Activated gamma-delta T cell treated with anti-CD3 and anti-CD28 coated beads, Interleukin-2, amount 50 U/mL, for 16 hours (primary cell): ENCODE results near the gene NDUFA11.
"Not testable (repeated sequence)": the region's sequence is repeated elsewhere in the genome, so short reads cannot be mapped to it uniquely, and the experiment has no call there.

Experiments
- DNase-seq: peaks from one replicate; pipeline ENCODE4 v3.0.0-alpha.2; 2020; ENCODE audit warnings: low read depth

NDUFA11 gene

DNA sequence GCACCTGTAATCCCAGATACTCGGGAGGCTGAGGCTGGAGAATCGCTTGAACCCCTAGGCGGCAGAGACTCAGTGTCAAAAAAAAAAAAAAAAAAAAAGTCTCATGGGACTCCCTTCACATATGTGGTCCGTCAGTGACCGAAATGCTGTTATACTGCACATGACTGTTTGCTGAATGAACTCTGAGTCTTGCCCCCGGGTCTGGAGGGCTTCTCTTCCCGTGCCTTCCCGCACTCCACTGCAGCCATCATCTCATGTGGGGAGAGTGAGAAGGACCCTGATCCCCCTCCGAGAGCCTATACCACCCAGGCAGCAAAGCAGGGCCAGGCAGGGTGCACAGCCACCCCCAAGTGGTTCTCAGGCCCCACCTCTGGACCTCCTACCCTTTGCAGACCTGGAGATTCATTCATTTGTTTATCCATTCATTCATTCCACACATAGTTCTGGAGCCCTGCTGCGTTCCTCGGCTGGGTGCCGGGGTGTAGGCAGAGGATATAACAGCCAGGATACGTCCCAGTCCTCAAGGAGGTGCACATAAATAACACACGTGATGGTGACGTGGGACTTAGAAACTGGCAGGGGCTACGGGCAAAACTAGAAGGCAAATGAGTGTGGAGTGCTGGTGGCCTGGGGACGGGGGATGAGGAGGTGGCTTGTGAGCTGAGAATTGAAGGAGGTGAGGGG, 14.2 kb downstream of the NDUFA11 start:
- DNase-seq: no peak

DNA sequence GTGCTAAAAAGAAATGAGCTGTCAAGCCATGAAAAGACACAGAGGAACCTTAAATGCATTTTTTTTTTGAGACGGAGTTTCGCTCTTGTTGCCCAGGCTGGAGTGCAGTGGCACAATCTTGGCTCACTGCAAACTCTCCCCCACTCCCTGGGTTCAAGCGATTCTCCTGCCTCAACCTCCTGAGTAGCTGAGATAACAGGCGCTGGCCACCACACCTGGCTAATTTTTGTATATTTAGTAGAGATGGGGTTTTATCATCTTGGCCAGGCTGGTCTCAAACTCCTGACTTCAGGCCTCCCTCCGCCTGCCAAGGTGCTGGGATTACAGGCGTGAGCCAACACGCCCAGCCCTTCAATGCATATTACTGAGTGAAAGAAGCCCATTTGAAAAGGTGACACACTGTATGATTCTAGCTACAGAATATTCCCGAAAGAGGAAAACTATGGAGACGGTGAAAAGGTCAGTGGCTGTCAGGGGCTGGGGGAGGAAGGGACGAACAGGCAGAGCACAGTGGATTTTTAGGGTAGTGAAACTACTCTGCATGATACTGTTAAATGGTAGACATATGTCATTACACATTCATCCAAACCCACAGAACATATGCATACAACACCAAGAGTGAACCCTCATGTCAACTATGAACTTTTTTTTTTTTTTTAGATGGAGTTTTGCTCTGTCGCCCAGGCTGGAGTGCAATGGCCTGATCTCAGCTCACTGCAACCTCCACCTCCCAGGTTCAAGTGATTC, 19.4 kb downstream of the NDUFA11 start:
- DNase-seq: not testable (repeated sequence)

DNA sequence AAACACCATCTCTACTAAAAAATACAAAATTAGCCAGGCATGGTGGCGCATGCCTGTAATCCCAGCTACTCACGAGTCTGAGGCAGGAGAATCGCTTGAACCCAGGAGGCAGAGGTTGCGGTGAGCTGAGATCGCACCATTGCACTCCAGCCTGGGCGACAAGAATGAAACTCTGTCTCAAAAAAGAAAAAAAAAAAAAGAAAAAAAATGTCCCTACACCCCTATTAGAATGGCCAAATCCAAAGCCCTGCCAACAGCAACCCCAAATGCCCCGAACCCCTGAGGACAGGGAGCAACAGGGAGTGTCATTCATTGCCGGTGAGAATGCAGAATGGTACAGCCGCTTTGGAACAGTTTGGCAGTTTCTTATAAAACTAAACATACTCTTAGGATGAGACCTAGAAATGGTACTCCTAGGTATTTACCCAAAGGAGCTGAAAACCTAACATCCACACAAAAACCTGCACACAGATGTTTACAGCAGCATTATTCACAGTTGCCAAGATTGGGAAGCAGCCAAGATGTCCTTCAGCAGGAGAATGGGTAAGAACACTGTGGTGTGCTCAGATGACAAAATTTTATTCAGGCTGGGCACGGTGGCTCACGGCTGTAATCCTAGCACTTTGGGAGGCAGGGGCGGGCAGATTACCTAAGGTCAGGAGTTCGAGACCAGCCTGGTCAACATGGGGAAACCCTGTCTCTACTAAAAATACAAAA, 20.3 kb downstream of the NDUFA11 start:
- not testable (repeated sequence) for DNase-seq

DNA sequence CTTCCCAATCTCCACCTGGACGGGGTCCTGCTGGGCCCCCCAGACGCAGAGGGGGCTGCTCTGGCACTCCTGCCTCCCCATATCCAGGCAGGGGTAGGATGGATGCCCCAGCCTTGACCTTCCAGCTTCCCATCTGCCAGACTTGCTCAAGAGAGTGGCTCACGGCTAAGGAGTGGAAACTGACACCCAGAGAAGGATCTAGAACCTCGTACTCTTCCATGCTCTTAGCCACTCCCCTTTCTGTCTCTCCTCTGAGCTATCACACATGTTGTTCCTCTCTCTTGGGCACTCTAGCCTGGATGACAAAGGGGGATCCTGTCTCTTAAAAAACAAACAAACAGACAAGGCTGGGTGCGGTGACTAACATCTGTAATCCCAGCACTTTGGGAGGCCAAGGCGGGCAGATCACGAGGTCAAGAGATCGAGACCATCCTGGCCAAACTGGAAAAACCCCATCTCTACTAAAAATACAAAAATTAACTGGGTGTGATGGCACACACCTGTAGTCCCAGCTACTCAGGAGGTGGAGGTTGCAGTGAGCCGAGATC, 21.1 kb downstream of the NDUFA11 start:
- DNase-seq: no peak

DNA sequence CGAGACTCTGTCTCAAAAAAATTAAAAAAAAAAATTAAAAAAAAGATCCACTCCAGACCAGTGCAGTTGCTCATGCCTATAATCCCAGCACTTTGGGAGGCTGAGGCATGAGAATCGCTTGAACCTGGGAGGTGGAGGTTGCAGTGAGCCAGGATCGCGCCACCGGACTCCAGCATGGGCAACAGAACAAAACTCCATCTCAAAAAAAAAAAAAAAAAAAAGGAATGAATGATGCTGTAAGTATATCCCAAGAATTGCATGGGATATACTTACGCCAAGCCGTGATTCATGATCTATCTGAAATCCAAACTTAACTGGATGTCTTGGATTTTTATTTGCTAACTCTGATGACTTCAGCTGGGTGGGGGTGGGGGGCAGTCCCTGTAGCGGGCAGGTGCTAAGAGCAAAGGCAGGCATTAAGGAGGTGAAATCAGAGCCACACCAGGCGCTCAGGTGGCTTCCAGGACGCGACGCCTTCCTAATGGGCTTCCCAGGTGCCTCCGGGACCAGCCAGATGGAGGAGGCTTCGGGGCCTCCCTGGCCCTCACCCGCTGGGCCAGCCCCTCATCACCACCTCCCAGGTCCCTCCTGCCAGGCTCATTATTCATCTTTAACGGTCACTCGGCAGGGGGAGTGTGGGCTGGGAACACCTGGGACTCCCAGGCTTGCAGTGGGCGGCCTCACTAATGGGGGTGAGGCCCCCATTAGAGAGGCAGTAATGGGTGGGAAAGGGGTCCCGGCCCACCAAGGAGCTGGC, 21.9 kb downstream of the NDUFA11 start:
- DNase-seq: no peak

- DNase-seq: no peak
These were observed 22.9 kb downstream of the NDUFA11 start for GRCh38 chr19:5880604-5881078.

GRCh38 chr19:5880196-5880595, 23.4 kb downstream of the NDUFA11 start:
- no peak for DNase-seq

- no peak for DNase-seq
These were observed 25.7 kb downstream of the NDUFA11 start for GRCh38 chr19:5877882-5878281.

- DNase-seq: no peak
These were observed 26.2 kb downstream of the NDUFA11 start for GRCh38 chr19:5877427-5877826.

- DNase-seq: not testable (repeated sequence)
These were observed 29.1 kb downstream of the NDUFA11 start for GRCh38 chr19:5874496-5874895.

- DNase-seq: no peak
These were observed 29.9 kb downstream of the NDUFA11 start for GRCh38 chr19:5873617-5874199.

DNA sequence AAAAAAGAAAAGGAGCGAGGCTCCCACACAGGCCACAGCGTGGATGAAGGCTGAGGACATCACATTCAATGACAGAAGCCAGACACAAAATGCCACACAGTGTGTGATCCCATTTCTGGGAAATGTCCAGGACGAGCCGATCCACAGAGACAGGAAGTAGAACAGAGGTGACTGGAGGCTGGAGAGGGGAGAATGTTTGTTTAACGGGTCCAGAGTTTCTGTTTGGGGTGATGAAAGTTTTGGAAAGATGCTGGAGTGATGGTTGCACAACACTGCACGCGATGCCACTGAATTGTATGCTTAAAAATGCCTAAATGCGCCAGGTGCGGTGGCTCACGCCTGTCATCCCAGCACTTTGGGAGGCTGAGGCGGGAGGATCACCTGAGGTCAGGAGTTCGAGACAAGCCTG, 32.6 kb downstream of the NDUFA11 start:
- DNase-seq: no peak

GRCh38 chr19:5867201-5868136, 36.1 kb downstream of the NDUFA11 start:
- DNase-seq: no peak

DNA sequence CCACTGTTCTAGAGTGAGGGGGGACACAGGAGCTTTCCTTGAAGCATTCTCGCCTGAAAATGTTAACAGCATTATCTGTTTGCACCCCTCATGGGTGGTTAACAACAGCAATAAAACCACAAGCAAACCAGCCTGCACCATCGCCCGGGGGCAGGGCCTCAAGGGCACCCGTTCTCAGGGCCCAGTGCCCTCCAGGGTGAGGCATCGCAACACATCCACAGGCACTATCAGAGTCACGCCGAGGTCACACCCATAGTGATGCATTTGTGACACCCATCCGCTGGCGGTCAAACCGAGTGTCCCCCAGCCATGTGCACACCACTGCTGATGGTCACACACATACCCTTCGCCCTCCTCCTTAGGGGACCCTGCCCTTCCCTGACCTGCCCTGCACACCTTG, 37.8 kb downstream of the NDUFA11 start:
- no peak for DNase-seq

DNA sequence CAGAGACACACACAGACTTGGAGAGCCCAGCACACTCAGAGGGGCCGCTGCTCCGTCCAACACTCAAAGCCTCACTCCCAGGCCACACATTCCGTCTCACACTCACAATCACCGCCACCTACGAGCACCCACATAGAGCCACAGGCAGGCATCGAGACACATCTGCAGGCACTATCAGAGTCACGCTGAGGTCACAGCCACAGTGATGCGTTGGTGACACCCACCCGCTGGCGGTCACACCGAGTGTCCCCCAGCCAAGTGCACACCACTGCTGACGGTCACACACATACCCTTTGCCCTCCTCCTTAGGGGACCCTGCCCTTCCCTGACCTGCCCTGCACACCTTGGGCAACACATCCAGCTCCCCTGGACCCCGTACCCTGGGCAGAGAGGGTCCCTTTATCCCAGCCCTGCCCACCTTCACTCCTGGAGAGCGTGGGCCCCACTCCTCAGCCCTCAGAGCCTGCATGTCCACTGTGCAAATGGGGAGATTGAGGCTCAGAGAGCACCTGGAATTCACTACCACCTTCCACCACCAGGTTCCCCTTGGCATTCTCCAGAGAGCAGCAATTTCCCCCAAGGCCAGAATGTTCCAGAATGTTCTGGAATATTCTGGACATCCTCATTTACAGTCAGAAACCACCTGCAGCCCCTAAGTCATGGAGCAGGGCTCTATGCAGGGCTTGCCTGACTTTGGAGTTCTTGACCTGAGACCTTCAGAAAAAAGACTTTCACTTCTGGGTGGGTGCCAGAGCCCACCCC, 38.7 kb downstream of the NDUFA11 start:
- no peak for DNase-seq

DNA sequence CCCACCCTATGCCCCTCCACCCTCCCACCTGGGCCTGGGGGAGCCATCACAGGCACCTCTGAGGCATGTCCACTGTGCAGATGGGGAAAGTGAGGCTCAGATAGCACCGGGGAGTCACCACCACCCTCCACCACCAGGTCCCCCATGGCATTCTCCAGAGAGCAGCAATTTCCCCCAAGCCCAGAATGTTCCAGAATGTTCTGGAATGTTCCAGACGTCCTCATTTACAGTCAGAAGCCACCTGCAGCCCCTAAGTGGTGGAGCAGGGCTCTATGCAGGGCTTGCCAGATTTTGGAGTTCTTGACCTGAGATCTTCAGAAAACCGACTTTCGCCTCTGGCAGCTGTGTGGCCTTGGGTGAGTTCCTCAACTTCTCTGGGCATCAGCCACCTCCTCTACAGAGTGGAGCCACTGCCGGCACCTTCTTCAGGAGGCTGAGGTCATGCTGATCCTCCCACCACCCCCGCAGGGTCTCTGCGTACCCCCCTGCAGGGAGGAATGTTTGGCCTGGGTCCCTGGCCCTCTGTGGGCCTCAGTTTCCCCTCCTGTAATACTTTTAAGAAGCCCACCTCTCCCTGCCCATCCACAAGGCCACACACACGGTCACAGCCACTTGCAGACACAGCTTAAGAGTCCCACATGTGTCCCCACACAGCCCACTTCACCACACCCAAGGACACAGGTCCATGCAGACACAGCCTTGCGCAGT, 39.4 kb downstream of the NDUFA11 start:
- DNase-seq: no peak

DNA sequence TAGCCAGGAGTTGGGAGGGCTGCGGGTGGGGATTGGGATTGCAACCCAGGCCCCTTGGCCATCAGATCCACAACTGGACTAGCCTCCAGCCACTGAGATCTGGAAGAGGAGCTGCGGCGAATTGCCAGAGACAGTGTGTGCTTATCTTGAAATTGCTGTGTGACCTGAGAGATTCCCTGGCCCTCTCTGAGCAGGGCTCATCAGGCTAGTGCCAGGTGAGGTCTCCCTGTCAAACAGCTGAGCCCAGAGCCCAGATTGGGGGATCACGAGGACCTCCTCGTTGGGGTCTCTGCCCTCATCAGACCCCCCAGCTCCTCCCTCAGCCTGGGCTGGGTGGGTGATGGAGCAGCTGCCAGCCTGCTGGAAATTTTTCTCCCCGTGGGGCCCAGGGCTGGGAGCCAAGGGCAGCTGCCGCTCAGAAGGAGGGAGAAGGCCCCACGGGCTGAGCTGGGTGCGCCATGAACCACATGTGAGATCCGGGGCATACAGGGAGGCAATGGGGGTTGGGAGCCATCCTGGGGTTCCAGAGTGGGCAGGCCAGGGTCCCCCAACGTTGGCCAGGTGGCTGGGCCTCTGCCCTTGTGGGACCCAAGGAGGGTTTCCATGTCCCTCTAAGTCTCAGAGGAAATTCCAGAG, 40.4 kb downstream of the NDUFA11 start:
- DNase-seq: no peak
